Right lobe of liver (tissue), 4 donors: ENCODE data around the gene CD48.

ENCODE experiments used
- CTCF ChIP-seq, 4 donors: fragments of 200-600 bp in 3 of 4; fragments of 450-650 bp in 1 of 4; IDR thresholded peaks; one replicate each; pipeline versions ENCODE4 v1.5.1 to v1.8.0; 2016 to 2022; ENCODE audit warnings: antibody characterized with exemption in 4 of 4, mild to moderate bottlenecking in 2 of 4
- POLR2A ChIP-seq: fragments of 450-650 bp; IDR thresholded peaks from one replicate; pipeline ENCODE4 v1.6.1; 2017; ENCODE audit warnings: antibody characterized with exemption, mild to moderate bottlenecking
- donor health status: DM: no; HTN: no; CAD: no.
- donor health status: DM: no; HTN: no; CAD: no.
- donor health status: DM: no; HTN: yes; CAD: no.

DNA sequence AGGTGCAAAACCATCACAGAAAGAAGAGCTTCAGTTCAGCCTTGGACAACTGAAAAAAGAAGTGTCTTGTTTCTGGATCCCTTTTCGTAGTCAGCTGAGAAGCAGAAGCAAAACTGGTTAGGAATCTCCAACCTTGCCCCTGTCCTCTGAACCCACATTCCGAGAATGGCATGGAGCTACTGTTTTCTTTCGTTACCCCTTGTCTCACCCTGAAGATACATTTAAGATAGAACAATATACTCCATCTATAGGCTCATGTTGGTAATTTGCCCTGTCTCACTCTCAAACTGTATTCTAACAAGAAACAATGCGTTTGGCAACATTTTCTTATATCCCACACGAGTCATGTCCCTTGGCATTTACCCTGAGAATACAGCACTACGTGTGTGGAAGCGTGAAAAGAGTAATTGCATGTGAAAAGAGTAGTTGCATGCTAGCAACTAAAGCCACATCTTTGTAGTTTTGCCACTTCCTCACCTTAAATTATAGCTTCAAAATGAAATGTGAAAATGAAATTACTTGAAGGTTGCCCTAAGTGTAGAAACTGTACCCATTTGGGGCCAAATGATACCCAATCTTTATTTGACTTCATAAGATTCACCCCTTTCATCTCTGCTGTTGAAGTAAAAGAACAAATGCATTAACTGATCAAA lies 32.7 kb upstream of the CD48 start:
- no peak for TF ChIP-seq CTCF (IDR thresholded peaks at IDR 0.05)
- TF ChIP-seq POLR2A = no peak
